GM21360 (cell line): Measurements from ENCODE around the gene AP3B1.

Experiments
- ATAC-seq: cut with Tn5 transposase; IDR thresholded peaks from one replicate; pipeline ENCODE4 v1.9.1; 2021; ENCODE audit warnings: mild to moderate bottlenecking, moderate library complexity; ENCODE audit not compliant: unreplicated experiment

AP3B1 gene

DNA sequence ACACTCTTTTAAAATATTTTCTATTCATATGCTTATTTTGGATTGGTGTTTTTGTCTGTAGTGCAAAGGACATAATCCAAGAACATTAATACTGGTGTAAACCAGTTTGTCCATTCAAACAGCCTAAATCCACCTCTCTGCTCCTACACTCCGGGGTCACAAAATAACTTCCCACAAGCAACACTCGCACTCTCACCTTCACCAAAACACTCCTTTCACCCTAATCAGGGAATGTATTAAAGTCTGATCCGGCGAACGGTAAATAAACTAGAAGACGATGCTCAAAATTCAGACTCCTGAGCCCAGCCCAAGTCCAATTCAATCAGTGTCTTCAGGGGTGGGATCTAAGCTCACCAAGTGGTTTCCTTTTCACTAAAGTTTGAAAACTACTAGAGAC is 649 bp downstream of the AP3B1 start:
- ATAC-seq, result no peak

DNA sequence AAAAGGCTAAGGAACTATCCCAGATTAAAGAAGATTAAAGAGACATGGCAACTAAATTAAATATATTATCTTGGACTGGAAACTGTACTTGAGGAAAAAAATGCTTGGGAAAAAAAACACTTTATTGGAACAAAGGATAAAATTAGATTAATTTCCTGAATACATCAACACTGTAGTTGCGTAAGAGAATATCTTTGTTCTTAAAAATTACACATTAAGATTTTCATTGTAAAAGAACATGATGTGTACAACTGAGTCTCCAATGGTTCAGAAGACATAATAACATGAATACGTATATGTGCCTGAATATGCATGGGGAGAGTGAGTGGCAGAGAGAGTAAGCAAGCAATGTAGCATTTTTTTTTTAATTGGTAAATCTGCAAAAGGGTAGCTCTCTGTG is 2.8 kb downstream of the AP3B1 start:
- ATAC-seq, result no peak

DNA sequence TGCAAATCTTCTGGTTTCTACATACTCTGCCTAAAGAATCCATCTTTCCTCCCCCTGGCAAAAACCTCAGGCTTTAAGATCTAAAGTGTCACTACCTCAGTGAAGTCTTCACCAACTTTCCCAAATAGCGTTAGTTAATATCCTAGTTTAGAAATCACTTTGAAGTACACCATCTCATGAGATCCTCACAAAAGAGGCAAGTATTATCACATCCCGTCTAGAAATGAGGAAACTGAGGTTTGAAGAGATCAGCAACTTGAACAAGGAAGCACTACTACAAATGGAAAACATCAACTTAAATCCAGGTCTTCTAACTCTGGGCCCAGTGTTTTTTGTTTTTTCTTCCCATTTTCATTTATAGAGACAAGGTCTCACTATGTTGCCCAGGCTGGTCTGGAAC is 4.6 kb downstream of the AP3B1 start:
- ATAC-seq, result no peak

- ATAC-seq, result no peak
These were observed 6.3 kb downstream of the AP3B1 start for GRCh38 chr5:78288246-78288645.

GRCh38 chr5:78287833-78288232 is 6.7 kb downstream of the AP3B1 start:
- ATAC-seq, result no peak

- ATAC-seq, result no peak
These were observed 7.3 kb downstream of the AP3B1 start for GRCh38 chr5:78287169-78287568.

DNA sequence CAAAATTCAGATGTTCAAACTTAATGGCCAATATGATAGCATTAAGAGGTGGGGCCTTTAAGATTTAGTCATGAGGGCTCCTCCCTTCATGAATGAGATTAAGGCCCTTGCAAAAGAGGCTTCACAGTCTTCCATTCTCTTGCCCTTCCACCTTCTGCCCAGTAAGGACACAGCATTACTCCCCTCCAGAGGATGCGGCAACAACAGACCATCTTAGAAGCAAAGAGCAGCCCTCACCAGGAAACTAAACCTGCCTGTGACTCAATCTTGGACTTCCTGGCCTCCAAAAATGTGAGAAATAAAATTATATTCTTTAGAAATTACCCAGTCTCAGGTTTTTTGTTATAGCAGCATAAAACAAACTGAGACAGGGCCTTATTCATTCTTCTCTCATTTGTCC is 8.2 kb downstream of the AP3B1 start:
- no peak for ATAC-seq

GRCh38 chr5:78283802-78284201 is 10.7 kb downstream of the AP3B1 start:
- no peak for ATAC-seq

DNA sequence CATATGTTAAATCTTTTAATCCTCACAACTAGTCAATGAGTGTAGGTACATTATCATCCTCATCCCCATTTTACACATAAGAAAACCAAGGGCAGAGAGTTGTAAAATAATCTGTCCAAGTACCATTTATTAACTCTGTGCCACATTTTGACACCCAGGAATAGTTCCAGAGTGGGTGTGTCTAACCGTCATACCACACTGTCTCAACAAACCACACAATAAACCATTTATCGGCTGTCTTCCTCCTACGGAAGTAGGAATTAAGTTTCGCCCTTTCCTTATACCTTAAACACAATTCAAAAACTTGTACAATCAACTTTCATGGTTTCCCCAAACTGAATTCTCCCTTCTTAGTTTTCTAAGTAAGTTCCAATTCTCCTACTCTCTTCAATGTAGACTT is 11.4 kb downstream of the AP3B1 start:
- no peak for ATAC-seq

GRCh38 chr5:78280261-78280660 is 14.2 kb downstream of the AP3B1 start:
- no peak for ATAC-seq

- no peak for ATAC-seq
These were observed 15.3 kb downstream of the AP3B1 start for GRCh38 chr5:78279194-78279593.

GRCh38 chr5:78277715-78278114 is 16.8 kb downstream of the AP3B1 start:
- ATAC-seq, result no peak

GRCh38 chr5:78275998-78276543 is 18.4 kb downstream of the AP3B1 start:
- ATAC-seq, result no peak

DNA sequence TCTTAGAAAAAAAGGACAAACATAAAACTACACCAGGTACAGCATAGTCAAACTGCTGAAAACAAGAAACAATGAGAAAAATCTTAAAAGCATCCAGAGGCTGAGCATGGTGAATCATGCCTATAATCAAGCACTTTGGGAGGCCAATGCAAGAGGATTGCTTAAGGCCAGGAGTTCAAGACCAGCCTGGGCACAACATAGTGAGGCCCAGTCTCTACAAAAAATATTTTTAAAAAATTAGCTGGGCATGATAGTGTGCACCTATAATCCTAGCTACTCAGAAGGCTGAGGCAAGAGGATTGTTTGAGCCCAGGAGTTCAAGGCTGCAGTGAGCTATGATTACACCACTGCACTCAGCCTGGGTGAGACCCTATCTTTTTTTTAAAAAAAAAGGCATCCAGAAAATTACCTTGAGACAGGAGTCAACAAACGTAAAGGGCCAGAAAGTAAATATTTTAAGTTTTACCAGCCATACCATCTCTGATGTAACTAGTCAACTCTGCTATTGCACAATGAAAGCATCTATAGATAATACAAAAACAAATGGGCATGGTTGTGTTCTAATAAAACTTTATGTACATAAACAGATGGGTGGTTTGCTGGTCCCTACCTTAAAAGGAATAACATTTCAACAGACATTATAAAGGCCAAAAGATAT is 19.8 kb downstream of the AP3B1 start:
- no peak for ATAC-seq

- no peak for ATAC-seq
These were observed 21.1 kb downstream of the AP3B1 start for GRCh38 chr5:78273436-78273835.

DNA sequence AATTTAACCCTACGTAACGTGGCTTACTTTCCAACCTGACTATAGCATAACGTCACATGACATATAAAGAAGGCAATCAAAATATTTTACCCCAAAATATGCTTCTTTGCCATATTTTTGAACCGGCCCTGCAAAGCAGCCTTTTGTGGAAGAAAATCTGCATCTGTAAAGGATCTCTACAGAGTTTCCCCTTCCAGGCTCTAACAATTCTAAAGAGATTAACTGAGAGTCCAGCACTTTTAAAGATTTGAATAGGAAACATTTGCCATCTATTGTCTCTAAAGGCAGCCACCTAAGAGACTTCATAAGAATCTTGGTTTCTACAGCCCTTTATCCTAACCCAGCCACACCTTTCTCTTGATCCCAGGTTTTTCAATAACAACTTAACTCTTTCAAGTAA is 22.7 kb downstream of the AP3B1 start:
- ATAC-seq, result no peak

DNA sequence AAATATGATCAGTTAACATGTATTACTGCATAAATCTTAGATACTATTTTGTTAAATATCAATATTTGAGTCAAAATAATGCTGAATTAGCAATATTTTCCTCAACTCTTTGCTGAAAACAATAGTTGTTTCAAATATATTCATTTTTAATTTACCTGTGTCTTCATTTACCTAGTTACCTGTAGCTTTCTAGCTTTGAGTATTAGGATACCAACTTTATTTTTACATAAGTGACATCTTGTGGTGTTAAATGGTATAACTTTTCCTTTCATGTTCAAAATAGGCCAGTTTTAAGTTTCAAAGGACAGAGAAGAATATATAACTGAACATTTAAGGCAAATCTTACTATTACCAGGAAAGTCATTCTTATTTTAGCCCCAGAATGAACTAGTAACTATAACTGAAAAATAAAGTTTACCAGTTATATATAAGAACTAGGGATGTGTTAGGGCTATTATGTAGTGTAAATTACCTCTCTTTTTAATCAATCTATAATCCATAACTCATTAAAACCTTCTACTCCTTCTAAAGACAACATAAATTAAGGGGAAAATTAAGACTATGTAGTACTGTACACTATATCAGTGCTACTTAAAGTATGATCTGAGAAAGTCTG is 25.3 kb downstream of the AP3B1 start:
- ATAC-seq, result no peak

- ATAC-seq, result no peak
These were observed 26.1 kb downstream of the AP3B1 start for GRCh38 chr5:78268356-78268755.

GRCh38 chr5:78265163-78265562 is 29.3 kb downstream of the AP3B1 start:
- ATAC-seq, result no peak

GRCh38 chr5:78264600-78264999 is 29.9 kb downstream of the AP3B1 start:
- ATAC-seq, result no peak

DNA sequence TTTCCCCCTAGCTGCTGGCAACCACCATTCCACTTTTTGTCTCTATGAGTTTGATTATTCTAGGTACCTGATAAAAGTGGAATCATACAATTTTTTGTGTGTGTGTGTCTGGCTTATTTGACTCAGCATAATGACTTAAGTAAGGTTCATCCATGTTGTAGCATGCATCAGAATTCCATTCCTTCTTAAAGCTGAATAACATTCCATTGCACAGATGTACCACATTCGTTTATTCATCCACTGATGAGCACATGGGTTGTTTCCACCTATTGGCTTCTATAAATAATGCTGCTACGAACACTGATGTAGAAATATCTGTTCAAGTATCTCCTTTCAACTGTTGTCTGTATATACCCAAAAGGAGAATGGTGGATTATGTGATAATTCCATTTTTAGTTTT is 33.7 kb downstream of the AP3B1 start:
- ATAC-seq, result no peak

GRCh38 chr5:78253201-78253600 is 41.3 kb downstream of the AP3B1 start:
- ATAC-seq, result no peak

DNA sequence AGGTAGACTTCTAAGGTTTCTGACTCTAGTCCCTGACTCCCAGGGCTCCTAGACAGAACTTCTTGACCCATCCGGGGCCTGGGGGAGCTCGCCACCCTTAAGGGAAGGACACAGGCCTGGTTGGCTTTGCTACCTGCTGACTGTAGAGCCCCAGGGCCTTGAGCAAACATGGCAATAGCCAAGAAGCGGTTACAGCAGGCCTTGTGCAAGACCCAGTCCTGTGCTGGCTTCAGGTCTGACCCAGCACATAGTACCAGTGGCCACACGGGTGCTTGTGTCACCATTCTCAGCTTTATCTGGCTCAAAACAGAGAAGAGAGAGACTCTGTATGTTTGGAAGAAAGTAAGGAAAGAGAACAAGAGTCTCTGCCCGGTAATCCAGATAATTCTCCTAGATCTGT is 41.8 kb downstream of the AP3B1 start:
- ATAC-seq, result no peak
